ENCODE data around the gene JAKMIP3.

- TF ChIP-seq BCL6B (tag by site-specific recombination; IDR thresholded peaks at IDR 0.05) (no peak), CTCF (tag by site-specific recombination; IDR thresholded peaks at IDR 0.05) (no peak), INSM2 (tag by site-specific recombination; IDR thresholded peaks at IDR 0.05) (no peak), ZNF555 (tag by site-specific recombination; conservative IDR thresholded peaks at IDR 0.05) (no peak), ZNF24 (tag by site-specific recombination; IDR thresholded peaks at IDR 0.05) (no peak), KLF10 (tag by site-specific recombination; IDR thresholded peaks at IDR 0.05) (no peak), ZNF792 (tag by site-specific recombination; IDR thresholded peaks at IDR 0.05) (no peak), ZNF843 (tag by site-specific recombination; IDR thresholded peaks at IDR 0.05) (no peak), REPIN1 (tag by site-specific recombination; IDR thresholded peaks at IDR 0.05; ENCODE audit: low read depth) (no peak), ZNF202 (tag by site-specific recombination; IDR thresholded peaks at IDR 0.05; ENCODE audit: borderline replicate concordance) (no peak)
- TF ChIP-seq, protein P1, sequence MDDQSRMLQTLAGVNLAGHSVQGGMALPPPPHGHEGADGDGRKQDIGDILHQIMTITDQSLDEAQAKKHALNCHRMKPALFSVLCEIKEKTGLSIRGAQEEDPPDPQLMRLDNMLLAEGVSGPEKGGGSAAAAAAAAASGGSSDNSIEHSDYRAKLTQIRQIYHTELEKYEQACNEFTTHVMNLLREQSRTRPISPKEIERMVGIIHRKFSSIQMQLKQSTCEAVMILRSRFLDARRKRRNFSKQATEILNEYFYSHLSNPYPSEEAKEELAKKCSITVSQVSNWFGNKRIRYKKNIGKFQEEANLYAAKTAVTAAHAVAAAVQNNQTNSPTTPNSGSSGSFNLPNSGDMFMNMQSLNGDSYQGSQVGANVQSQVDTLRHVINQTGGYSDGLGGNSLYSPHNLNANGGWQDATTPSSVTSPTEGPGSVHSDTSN (CRISPR knock-in tag; IDR thresholded peaks at IDR 0.05), result no peak
- TF ChIP-seq, protein P2, sequence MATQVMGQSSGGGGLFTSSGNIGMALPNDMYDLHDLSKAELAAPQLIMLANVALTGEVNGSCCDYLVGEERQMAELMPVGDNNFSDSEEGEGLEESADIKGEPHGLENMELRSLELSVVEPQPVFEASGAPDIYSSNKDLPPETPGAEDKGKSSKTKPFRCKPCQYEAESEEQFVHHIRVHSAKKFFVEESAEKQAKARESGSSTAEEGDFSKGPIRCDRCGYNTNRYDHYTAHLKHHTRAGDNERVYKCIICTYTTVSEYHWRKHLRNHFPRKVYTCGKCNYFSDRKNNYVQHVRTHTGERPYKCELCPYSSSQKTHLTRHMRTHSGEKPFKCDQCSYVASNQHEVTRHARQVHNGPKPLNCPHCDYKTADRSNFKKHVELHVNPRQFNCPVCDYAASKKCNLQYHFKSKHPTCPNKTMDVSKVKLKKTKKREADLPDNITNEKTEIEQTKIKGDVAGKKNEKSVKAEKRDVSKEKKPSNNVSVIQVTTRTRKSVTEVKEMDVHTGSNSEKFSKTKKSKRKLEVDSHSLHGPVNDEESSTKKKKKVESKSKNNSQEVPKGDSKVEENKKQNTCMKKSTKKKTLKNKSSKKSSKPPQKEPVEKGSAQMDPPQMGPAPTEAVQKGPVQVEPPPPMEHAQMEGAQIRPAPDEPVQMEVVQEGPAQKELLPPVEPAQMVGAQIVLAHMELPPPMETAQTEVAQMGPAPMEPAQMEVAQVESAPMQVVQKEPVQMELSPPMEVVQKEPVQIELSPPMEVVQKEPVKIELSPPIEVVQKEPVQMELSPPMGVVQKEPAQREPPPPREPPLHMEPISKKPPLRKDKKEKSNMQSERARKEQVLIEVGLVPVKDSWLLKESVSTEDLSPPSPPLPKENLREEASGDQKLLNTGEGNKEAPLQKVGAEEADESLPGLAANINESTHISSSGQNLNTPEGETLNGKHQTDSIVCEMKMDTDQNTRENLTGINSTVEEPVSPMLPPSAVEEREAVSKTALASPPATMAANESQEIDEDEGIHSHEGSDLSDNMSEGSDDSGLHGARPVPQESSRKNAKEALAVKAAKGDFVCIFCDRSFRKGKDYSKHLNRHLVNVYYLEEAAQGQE (tag by site-specific recombination; IDR thresholded peaks at IDR 0.05), result no peak
- TF ChIP-seq, protein P3, sequence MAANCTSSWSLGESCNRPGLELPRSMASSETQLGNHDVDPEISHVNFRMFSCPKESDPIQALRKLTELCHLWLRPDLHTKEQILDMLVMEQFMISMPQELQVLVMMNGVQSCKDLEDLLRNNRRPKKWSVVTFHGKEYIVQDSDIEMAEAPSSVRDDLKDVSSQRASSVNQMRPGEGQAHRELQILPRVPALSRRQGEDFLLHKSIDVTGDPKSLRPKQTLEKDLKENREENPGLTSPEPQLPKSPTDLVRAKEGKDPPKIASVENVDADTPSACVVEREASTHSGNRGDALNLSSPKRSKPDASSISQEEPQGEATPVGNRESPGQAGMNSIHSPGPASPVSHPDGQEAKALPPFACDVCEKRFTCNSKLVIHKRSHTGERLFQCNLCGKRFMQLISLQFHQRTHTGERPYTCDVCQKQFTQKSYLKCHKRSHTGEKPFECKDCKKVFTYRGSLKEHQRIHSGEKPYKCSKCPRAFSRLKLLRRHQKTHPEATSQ (tag by site-specific recombination; IDR thresholded peaks at IDR 0.05), result no peak
Measured at GRCh38 chr10:132018446-132018845, 47.3 kb upstream of the JAKMIP3 start.

Data from HEK293 (cell line).